A549 treated with AZD9567 at 1 μM for 4 hours (cell line): ENCODE results near the gene ANKRD34A. TPM values are rescaled to one million over a fixed set of nuclear protein-coding genes. Genes with fewer than 3 reads are reported as not detected.

ENCODE experiments used
- total RNA-seq: library from RNA; stranded (reverse); fragments of 200-300 nt; extraction: Qiagen RNA extraction; gene quantifications from 5 replicates; pipeline ENCODE4 v1.2.3, GENCODE V29; 2022; ENCODE audit not compliant: insufficient read depth

ANKRD34A gene
- total RNA-seq: 0.16 to 0.27 TPM (median 0.18 TPM) in 4 of 5 replicates, not detected in the other

DNA sequence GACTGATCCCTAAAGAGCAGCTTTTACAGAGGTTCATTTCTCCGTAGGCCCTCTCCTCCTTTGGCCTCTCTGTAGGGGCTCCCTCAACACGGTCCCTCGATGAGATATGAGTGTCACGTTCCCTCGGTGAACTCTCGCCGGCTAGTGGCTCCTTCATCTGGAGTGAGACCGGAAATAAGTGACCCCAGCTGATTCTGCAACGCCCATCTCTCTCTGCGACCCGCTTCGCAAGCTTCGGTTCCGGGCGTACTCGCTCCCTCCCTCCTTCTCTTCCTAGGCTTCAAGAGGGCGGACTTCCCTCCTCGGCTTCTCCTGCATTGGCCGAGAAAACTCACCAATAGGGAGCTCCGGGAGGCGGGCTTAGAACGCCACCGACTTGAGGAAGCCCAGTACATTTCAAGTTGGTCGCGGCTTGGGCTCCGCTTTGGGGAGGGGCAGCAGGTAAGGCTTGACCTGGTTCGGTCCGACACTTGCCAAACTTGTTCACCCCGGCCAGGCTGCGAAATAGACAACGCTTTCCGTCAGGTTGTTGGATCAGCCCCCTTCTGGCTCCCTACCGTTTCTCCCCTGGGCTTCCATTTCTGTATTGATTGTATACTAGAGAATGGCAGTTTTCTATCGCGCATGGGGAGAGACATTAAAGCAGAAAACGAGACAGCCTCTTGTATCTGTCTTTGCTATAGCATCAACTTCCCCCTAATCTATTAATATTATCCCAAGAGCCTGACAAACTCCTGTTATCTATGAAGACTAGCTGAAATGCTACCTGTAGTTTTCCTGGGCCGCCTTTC is at the start of gene ANKRD34A, which contains the start of gene POLR3GL:
Gene ANKRD34A (minus strand): TSS at position 248 of the 791 bp plus-strand sequence. CDS start 2,816 bp downstream, outside the sequence.
Gene POLR3GL (plus strand): TSS at position 363 of the 791 bp plus-strand sequence. CDS start 10,176 bp downstream, outside the sequence.

DNA sequence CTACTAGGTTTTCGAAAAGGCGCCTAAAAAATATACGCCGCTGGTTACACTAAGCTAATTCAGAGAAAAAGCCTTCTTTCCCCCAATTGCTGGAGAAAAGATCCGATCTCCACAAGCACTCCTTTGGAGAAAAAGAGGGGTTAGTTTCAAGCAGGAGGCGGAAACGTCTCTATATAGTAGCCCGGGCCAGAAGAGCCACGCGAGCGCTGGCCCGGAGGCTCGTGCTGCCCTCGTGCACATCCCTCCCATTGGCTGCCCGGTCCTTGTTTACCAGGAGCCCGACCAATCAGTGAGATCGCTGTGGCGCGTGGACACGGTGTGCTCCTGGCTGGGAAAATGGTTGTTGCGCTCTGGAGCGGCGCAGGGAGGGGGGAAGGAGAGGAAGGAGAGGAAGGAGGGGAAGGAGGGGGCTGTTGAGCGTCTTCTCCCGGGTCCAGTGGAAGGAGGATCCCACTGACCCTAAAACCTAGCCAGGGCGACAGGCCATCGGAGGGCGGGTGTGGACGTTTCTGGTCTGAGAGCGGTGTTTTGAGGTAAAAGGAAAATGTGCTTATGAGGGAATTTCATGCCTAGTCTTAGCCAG is 32.1 kb upstream of the ANKRD34A start, which contains the start of gene TXNIP:
Gene TXNIP (minus strand): TSS at position 147 of the 583 bp plus-strand sequence. CDS start 313 bp downstream, outside the sequence.

DNA sequence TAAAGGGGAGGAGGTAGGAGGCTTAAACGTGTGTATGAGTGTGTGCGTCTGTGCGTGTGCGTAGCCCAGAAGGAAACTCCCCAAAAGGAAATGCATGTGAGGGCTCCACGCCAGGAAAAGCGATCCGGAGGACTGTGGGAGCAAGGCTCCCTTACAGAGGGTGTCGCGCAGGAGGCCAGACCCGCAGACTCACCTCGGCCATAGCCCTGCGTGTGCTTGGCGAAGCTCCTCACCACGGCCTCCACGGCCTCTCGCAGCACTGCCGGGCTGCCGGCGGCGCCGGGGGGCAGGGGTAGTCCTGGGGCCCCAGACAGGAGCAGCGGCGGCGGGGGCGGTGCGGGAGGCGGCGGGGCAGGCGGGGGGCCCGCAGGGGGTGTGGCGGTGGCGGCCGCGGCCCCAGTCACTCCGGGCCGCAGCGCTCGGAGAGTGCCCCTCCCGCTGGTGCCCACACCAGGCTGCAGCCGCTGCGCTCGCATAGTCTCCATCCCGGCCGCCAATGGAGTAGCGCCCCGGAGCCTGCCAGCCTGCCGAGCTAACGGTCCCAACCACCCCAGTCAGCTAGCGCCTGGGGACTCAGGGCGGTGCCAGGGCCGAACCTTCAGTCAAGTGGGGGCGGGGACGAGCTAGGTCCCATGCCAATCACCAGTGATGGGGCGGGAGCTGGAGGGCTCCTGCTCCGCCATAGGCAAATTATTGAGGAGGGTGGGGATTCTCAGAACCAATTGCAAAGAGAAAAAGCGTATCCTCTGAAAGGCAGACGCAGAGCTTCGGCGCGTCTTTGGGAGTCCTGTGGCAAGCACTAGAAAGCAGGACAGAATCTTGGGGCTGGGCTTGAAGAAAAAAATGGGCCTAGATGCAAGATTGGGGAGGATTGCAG is 6.7 kb downstream of the ANKRD34A start, which contains the start of gene LIX1L:
Gene LIX1L (minus strand): TSS at position 575 of the 877 bp plus-strand sequence. CDS start 90 bp downstream, at position 485.

DNA sequence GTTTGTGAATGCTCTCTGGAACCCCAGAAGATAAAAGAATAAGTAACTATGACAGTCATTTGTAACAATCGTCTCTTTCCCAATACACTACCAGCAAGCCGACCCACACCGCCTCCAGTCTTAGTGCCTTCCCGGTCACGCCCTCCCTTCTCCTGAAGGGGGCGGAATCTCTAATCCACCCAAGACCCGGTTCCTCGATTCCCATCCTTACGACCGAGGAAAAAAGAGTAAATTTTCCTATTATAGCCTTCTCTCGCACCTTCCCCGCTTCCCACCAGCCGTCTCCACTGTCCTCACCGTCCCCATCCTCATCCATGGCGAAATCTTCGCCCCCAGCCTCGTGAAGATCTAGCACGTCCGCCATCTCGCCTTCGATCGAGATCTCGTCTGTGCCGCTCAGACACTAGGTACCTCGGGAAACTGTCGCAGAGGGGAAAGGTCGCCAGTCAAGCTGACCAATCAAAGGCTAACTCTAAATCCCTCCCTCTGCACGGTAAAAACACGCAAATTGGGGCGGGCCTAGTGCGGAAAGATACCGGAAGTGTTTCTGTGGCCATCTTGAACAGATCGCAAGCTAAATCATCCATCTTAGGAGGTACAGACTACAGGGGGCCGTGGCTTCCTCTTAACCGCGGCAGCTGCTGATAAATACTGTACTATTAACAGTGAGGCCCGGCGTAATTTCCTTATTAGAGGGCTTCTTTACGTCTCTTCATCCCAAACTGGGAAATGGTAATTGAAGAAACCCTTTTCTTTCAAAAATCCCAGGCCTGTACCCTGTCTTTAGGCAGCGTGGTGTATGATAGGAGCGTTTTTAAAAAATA is 37.1 kb downstream of the ANKRD34A start, which contains the start of gene RBM8A:
Gene RBM8A (minus strand): TSS at position 422 of the 824 bp plus-strand sequence. CDS start 58 bp downstream, at position 364.

GRCh38 chr1:145918144-145918991 is 46.0 kb downstream of the ANKRD34A start, which contains the start of gene PEX11B:
PEX11B (minus strand) TSS chr1:145918717; CDS start chr1:145918688, 29 bp downstream.

Other genes starting within 250 kb of the ANKRD34A start
- not detected in 5 replicates for gene CD160, start 245.1 kb downstream of the ANKRD34A start, total RNA-seq
- gene RNF115, start 140.5 kb downstream of the ANKRD34A start, total RNA-seq: 12.3 to 15.7 TPM (median 12.3 TPM) in 5 replicates
- gene POLR3C, start 140.4 kb downstream of the ANKRD34A start, total RNA-seq: 33.2 to 43.4 TPM (median 36.7 TPM) in 5 replicates
- 5.1 to 6.4 TPM (median 5.9 TPM) in 5 replicates for gene NUDT17, start 118.9 kb downstream of the ANKRD34A start, total RNA-seq
- gene PIAS3, start 105.5 kb downstream of the ANKRD34A start, total RNA-seq: 31.8 to 47.9 TPM (median 37.4 TPM) in 5 replicates
- gene ANKRD35, start 78.7 kb downstream of the ANKRD34A start, total RNA-seq: not detected in 5 replicates
- 0.58 to 1.3 TPM (median 0.92 TPM) in 4 of 5 replicates, not detected in the other for gene ITGA10, start 54.5 kb downstream of the ANKRD34A start, total RNA-seq
- 31.0 to 36.0 TPM (median 33.0 TPM) in 5 replicates for gene PEX11B, start 45.9 kb downstream of the ANKRD34A start, total RNA-seq
- gene RBM8A, start 37.1 kb downstream of the ANKRD34A start, total RNA-seq: 188 to 233 TPM (median 231 TPM) in 5 replicates
- gene LIX1L, start 6.6 kb downstream of the ANKRD34A start, total RNA-seq: 9.8 to 15.5 TPM (median 10.1 TPM) in 5 replicates
- 10.9 to 13.8 TPM (median 11.5 TPM) in 5 replicates for gene POLR3GL, start 115 bp upstream of the ANKRD34A start, total RNA-seq
- gene TXNIP, start 32.0 kb upstream of the ANKRD34A start, total RNA-seq: 0.14 to 2.3 TPM (median 0.22 TPM) in 5 replicates
- gene HJV, start 57.2 kb upstream of the ANKRD34A start, total RNA-seq: not detected in 5 replicates
- gene NBPF10, start 180.2 kb upstream of the ANKRD34A start, total RNA-seq: 0.71 to 0.85 TPM (median 0.75 TPM) in 5 replicates